Fibroblast of the aortic adventitia (primary cell): ENCODE measurements around the gene STT3A. TPM values are rescaled to one million over a fixed set of nuclear protein-coding genes. Genes with fewer than 3 reads are reported as not detected.

Experiments used
- DNase-seq: peaks from one replicate; pipeline ENCODE4 v3.0.0-alpha.2; 2010; ENCODE audit warnings: low read depth
- H3K4me3 ChIP-seq: 2 replicates; pipeline ENCODE4 v1.5.1; 2011; ENCODE audit warnings: low read depth, mild to moderate bottlenecking, control low read depth, low read length, moderate library complexity
- small RNA-seq: library from RNA; depleted of rRNA; stranded (forward); fragments of <200 nt; gene quantifications from one replicate; pipeline ENCODE3, GENCODE V24; 2012
- total RNA-seq: library from RNA; depleted of rRNA; stranded (reverse); fragments of >200 nt; gene quantifications from 2 replicates; pipeline ENCODE4 v1.2.3, GENCODE V29; 2012; ENCODE audit warnings: low replicate concordance
- TF ChIP-seq, protein P1 (sequence below): IDR thresholded peaks from 2 replicates; pipeline ENCODE4 v1.5.1; 2011; ENCODE audit warnings: mild to moderate bottlenecking, low read length, control low read depth, inconsistent platforms; ENCODE audit not compliant: insufficient read depth

STT3A gene
- total RNA-seq, 1 donor: 285 TPM

GRCh38 chr11:125670172-125670571 lies 77.5 kb downstream of the STT3A start:
- no peak for DNase-seq
- no peak overlapping the region for H3K4me3 ChIP-seq
- TF ChIP-seq, protein P1, sequence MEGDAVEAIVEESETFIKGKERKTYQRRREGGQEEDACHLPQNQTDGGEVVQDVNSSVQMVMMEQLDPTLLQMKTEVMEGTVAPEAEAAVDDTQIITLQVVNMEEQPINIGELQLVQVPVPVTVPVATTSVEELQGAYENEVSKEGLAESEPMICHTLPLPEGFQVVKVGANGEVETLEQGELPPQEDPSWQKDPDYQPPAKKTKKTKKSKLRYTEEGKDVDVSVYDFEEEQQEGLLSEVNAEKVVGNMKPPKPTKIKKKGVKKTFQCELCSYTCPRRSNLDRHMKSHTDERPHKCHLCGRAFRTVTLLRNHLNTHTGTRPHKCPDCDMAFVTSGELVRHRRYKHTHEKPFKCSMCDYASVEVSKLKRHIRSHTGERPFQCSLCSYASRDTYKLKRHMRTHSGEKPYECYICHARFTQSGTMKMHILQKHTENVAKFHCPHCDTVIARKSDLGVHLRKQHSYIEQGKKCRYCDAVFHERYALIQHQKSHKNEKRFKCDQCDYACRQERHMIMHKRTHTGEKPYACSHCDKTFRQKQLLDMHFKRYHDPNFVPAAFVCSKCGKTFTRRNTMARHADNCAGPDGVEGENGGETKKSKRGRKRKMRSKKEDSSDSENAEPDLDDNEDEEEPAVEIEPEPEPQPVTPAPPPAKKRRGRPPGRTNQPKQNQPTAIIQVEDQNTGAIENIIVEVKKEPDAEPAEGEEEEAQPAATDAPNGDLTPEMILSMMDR: no peak

DNA sequence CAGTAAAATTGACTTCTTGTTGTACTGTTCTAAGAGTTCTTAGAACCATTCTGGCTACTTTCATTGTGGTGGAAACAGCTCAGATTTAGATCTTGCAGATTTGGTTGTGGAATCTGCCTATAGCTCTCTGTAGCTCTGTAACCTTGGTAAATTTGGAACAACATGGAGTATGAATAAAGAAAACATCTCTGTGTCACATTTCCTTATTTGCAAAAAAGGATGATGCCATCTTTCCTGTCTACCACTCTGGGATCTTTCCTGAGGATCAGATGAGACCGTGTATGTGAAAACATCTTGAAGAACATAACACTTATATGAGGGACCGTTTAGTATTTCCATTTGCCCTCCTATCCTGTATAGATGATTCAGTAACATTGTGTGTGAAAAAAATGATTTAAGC lies 78.9 kb downstream of the STT3A start:
- TF ChIP-seq, protein P1: no peak
- no peak for DNase-seq
- no peak overlapping the region for H3K4me3 ChIP-seq

Small RNA genes lying within 50 kb of the gene (small RNA-seq; reads per million reads assigned to genes)
- gene RNU2-35P (not detected), gene RNU6-1156P (not detected)

Other genes with a start within 250 kb of the STT3A start
- 77.0 and 91.8 TPM in 2 replicates for gene FEZ1, start 96.6 kb upstream of the STT3A start, total RNA-seq
- 94.5 and 153 TPM in 2 replicates for gene EI24, start 23.4 kb upstream of the STT3A start, total RNA-seq
- gene CHEK1, start 32.3 kb downstream of the STT3A start, total RNA-seq: 8.7 and 49.5 TPM in 2 replicates
- not detected in 2 replicates for gene ACRV1, start 88.0 kb downstream of the STT3A start, total RNA-seq
- gene PATE1, start 153.4 kb downstream of the STT3A start, total RNA-seq: not detected in 2 replicates
- gene PATE2, start 186.0 kb downstream of the STT3A start, total RNA-seq: 0.18 and 3.2 TPM in 2 replicates
- not detected in 2 replicates for gene PATE3, start 195.3 kb downstream of the STT3A start, total RNA-seq
- not detected in 2 replicates for gene PATE4, start 240.5 kb downstream of the STT3A start, total RNA-seq